22Rv1 (cell line): Measurements from ENCODE around the gene RGS16.

Source experiments
- H3K27ac ChIP-seq: fragments of 450-650 bp; 2 replicates; pipeline ENCODE4 v1.5.1; 2017
- CTCF ChIP-seq: fragments of 450-650 bp; IDR thresholded peaks from 2 replicates; pipeline ENCODE4 v1.5.1; 2017; ENCODE audit warnings: mild to moderate bottlenecking
- ZFX ChIP-seq: fragments of 450-650 bp; IDR thresholded peaks from 2 replicates; pipeline ENCODE4 v1.6.1; 2017; ENCODE audit warnings: antibody characterized with exemption, borderline replicate concordance

Gene RGS16

GRCh38 chr1:182616130-182617013, 12.2 kb upstream of the RGS16 start:
- TF ChIP-seq CTCF = no peak
- TF ChIP-seq ZFX = no peak
- no peak overlapping the region; the same call in 1 of the 2 replicates for H3K27ac ChIP-seq

GRCh38 chr1:182615468-182616129, 11.4 kb upstream of the RGS16 start:
- no peak for TF ChIP-seq CTCF
- TF ChIP-seq ZFX = no peak
- peak overlapping the region; percentile 65 for H3K27ac ChIP-seq

- peak overlapping the region; percentile 65 for H3K27ac ChIP-seq
- TF ChIP-seq CTCF (no peak), ZFX (no peak)
These were observed 10.7 kb upstream of the RGS16 start for GRCh38 chr1:182614796-182615454.

- no peak for TF ChIP-seq CTCF
- TF ChIP-seq ZFX = no peak
- H3K27ac ChIP-seq = no peak overlapping the region
These were observed 7.6 kb upstream of the RGS16 start for GRCh38 chr1:182611787-182612186.

GRCh38 chr1:182611326-182611725, 7.1 kb upstream of the RGS16 start:
- no peak for TF ChIP-seq ZFX
- TF ChIP-seq CTCF = no peak

GRCh38 chr1:182610606-182611194, 6.5 kb upstream of the RGS16 start:
- no peak overlapping the region for H3K27ac ChIP-seq
- TF ChIP-seq CTCF = no peak
- no peak for TF ChIP-seq ZFX

More at GRCh38 chr1:182611326-182611725, 7.1 kb upstream of the RGS16 start:
- no peak overlapping the region for H3K27ac ChIP-seq
